ENCODE data around the gene LAMTOR5. TPM values are rescaled to one million over a fixed set of nuclear protein-coding genes. Genes with fewer than 3 reads are reported as not detected.

The LAMTOR5 gene
- total and polyA plus RNA-seq, 8 donors = 8.5 to 440 (median 48.8) TPM; not detected in 1

GRCh38 chr1:110425612-110426152, 18.2 kb upstream of the LAMTOR5 start:
- no peak overlapping the region for H3K4me3 ChIP-seq
- intact Hi-C loops (cut with DNase I; ENCODE audit: low total_unique reads) = no loop called here
- TF ChIP-seq POLR2A (IDR thresholded peaks at IDR 0.05) (no peak), EP300 (IDR thresholded peaks at IDR 0.05) (no peak), POLR2AphosphoS5 (IDR thresholded peaks at IDR 0.05) (no peak)
- TF ChIP-seq, protein P1, sequence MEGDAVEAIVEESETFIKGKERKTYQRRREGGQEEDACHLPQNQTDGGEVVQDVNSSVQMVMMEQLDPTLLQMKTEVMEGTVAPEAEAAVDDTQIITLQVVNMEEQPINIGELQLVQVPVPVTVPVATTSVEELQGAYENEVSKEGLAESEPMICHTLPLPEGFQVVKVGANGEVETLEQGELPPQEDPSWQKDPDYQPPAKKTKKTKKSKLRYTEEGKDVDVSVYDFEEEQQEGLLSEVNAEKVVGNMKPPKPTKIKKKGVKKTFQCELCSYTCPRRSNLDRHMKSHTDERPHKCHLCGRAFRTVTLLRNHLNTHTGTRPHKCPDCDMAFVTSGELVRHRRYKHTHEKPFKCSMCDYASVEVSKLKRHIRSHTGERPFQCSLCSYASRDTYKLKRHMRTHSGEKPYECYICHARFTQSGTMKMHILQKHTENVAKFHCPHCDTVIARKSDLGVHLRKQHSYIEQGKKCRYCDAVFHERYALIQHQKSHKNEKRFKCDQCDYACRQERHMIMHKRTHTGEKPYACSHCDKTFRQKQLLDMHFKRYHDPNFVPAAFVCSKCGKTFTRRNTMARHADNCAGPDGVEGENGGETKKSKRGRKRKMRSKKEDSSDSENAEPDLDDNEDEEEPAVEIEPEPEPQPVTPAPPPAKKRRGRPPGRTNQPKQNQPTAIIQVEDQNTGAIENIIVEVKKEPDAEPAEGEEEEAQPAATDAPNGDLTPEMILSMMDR (IDR thresholded peaks at IDR 0.05) = no peak
- H3K9me3 ChIP-seq = no peaks in the 10 kb centered on the region
- H3K27ac ChIP-seq = peak overlapping the region in 3 of 5 donors; percentile 10 to 37 (median 13)
- 56 to 74% (median 70%) methylated on average over 9 of the region's 9 CpGs for WGBS, 5 donors
- no peak for DNase-seq
- no peaks in the 10 kb centered on the region for H3K36me3 ChIP-seq
- H3K27me3 ChIP-seq = peaks cover 0 to 7% (median 0%) of the 10 kb centered on the region in 3 donors
- H3K4me1 ChIP-seq = peaks cover 0 to 16% (median 0%) of the 10 kb centered on the region in 4 donors

- no peak for DNase-seq
- Histone ChIP-seq H3K9me3 (no peaks in the 10 kb centered on the region), H3K4me3 (no peak overlapping the region), H3K27ac (peak overlapping the region in 3 of 5 donors; percentile 10 to 37 (median 13)), H3K36me3 (no peaks in the 10 kb centered on the region), H3K4me1 (peaks cover 0 to 16% (median 0%) of the 10 kb centered on the region in 4 donors), H3K27me3 (no peaks in the 10 kb centered on the region)
- WGBS, 5 donors = 66 to 71% (median 69%) methylated on average over 9 of the region's 9 CpGs
- TF ChIP-seq POLR2AphosphoS5 (IDR thresholded peaks at IDR 0.05) = peak in 2 of 3 donors; percentile 20 to 46
- no peak for TF ChIP-seq EP300 (IDR thresholded peaks at IDR 0.05)
- intact Hi-C loops (cut with DNase I; ENCODE audit: low total_unique reads) = no loop called here
Observed at GRCh38 chr1:110424699-110425611, 17.5 kb upstream of the LAMTOR5 start.

- Histone ChIP-seq H3K27me3 (no peaks in the 10 kb centered on the region), H3K36me3 (no peaks in the 10 kb centered on the region), H3K9me3 (no peaks in the 10 kb centered on the region), H3K27ac (no peak overlapping the region), H3K4me1 (peaks cover 0 to 16% (median 0%) of the 10 kb centered on the region in 4 donors), H3K4me3 (no peak overlapping the region)
- DNase-seq = no peak
- intact Hi-C loops (cut with DNase I; ENCODE audit: low total_unique reads) = no loop called here
- TF ChIP-seq, protein P1 (IDR thresholded peaks at IDR 0.05) = no peak
- no peak for TF ChIP-seq POLR2AphosphoS5 (IDR thresholded peaks at IDR 0.05)
- TF ChIP-seq POLR2A (IDR thresholded peaks at IDR 0.05) = no peak
- TF ChIP-seq EP300 (IDR thresholded peaks at IDR 0.05) = no peak
- 42 to 53% (median 50%) methylated on average over 2 of the region's 2 CpGs for WGBS, 5 donors
Observed at GRCh38 chr1:110420874-110421793, 13.6 kb upstream of the LAMTOR5 start.

DNA sequence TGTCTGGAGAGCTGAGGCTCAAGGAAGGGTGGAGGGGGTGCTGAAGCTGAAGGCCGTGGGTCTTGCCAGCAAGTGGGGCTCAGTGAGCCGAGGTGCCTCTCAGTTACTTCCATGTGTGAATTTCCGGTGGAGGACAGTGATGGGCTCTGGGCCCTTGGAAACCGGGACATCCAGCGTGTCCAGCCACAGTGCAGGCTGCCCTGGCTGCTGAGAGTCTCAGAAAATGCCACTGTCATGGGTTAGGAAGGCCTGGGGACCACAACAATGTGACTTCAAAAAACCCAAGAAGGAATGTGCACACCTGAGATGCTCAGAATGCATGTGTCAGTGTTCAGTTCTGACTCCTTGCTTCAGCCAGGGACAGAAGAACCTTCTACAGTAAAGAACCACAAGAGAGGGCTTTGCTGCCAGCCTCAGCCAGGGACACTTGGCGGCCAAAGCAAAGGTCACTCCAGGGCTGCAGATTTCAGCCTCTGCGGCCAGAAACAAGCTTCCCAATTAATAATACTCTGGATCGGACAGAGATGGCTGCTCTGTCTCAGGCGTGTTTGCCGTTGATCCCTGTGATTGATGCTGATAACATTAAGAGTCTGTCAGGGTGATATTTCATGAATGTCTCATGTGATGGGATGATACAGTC, 12.6 kb upstream of the LAMTOR5 start:
- WGBS, 5 donors = 80 to 87% (median 83%) methylated on average over 10 of the region's 10 CpGs
- intact Hi-C loops (cut with DNase I; ENCODE audit: low total_unique reads) = no loop called here
- H3K9me3 ChIP-seq = no peaks in the 10 kb centered on the region
- H3K36me3 ChIP-seq = no peaks in the 10 kb centered on the region
- DNase-seq = no peak
- no peak overlapping the region for H3K27ac ChIP-seq
- no peaks in the 10 kb centered on the region for H3K27me3 ChIP-seq
- no peak for TF ChIP-seq EP300 (IDR thresholded peaks at IDR 0.05)
- no peak for TF ChIP-seq POLR2AphosphoS5 (IDR thresholded peaks at IDR 0.05)
- TF ChIP-seq, protein P1 (IDR thresholded peaks at IDR 0.05) = no peak
- no peak for TF ChIP-seq POLR2A (IDR thresholded peaks at IDR 0.05)
- H3K4me3 ChIP-seq = no peak overlapping the region
- H3K4me1 ChIP-seq = peaks cover 0 to 6% (median 0%) of the 10 kb centered on the region in 4 donors
